ENCODE results near the gene VSTM2L.

VSTM2L gene

GRCh38 chr20:37880726-37881591 lies 22.0 kb upstream of the VSTM2L start:
- Histone ChIP-seq H3K18ac (ENCODE audit: low read length) (no peak overlapping the region), H3K36me3 (ENCODE audit: control insufficient read depth in 1 of 2, insufficient read depth in 2 of 2, low read length in 2 of 2) (no peaks in the 10 kb centered on the region), H3K4me1 (ENCODE audit: control insufficient read depth in 1 of 2, insufficient read depth in 2 of 2, low read length in 2 of 2) (no peaks in the 10 kb centered on the region), H3K27me3 (ENCODE audit: insufficient read depth, low read length) (no peaks in the 10 kb centered on the region), H3K4me2 (ENCODE audit: low read length) (no peak overlapping the region), H3K9me3 (ENCODE audit: insufficient read depth, low read depth, low read length) (no peaks in the 10 kb centered on the region), H3K9ac (ENCODE audit: low read length) (no peak overlapping the region), H3K79me1 (ENCODE audit: low read length) (no peaks in the 10 kb centered on the region), H4K91ac (ENCODE audit: low read depth, low read length) (no peak overlapping the region), H4K8ac (ENCODE audit: low read depth, low read length) (no peak overlapping the region), H3K79me2 (ENCODE audit: control insufficient read depth, insufficient read depth, low read length, poor library complexity) (no peaks in the 10 kb centered on the region), H3K4me3 (ENCODE audit: low read depth, low read length) (no peak overlapping the region), H2BK12ac (ENCODE audit: low read length) (no peak overlapping the region), H2AK5ac (ENCODE audit: low read length) (no peak overlapping the region), H3K14ac (ENCODE audit: low read length) (no peak overlapping the region), H3K27ac (ENCODE audit: low read depth, low read length) (no peak overlapping the region), H2BK120ac (ENCODE audit: insufficient read depth, low read length, poor library complexity) (no peak overlapping the region), H2BK5ac (ENCODE audit: low read depth, low read length, poor library complexity) (no peak overlapping the region), H4K12ac (ENCODE audit: low read depth, low read length) (no peak overlapping the region), H3K23ac (ENCODE audit: low read length) (no peak overlapping the region), H2AFZ (ENCODE audit: insufficient read depth, low read length, poor library complexity) (no peak overlapping the region), H3K4ac (ENCODE audit: low read depth, low read length) (no peak overlapping the region)
- WGBS (ENCODE audit: extremely low coverage, insufficient coverage, insufficient read length) = no CpG with 5 or more reads among the region's 18 CpGs
- peak; percentile 33 to 55 for DNase-seq

- H3K23ac ChIP-seq (ENCODE audit: low read length) = no peak overlapping the region
- H3K14ac ChIP-seq (ENCODE audit: low read length) = no peak overlapping the region
- H3K79me2 ChIP-seq (ENCODE audit: control insufficient read depth, insufficient read depth, low read length, poor library complexity) = no peaks in the 10 kb centered on the region
- no peak overlapping the region for H2AK5ac ChIP-seq (ENCODE audit: low read length)
- WGBS (ENCODE audit: extremely low coverage, insufficient coverage, insufficient read length) = no CpG with 5 or more reads among the region's 22 CpGs
- H2BK120ac ChIP-seq (ENCODE audit: insufficient read depth, low read length, poor library complexity) = no peak overlapping the region
- H3K4me2 ChIP-seq (ENCODE audit: low read length) = no peak overlapping the region
- H3K4me1 ChIP-seq (ENCODE audit: control insufficient read depth in 1 of 2, insufficient read depth in 2 of 2, low read length in 2 of 2) = no peaks in the 10 kb centered on the region
- H3K4ac ChIP-seq (ENCODE audit: low read depth, low read length) = no peak overlapping the region
- H3K27ac ChIP-seq (ENCODE audit: low read depth, low read length) = no peak overlapping the region
- H3K4me3 ChIP-seq (ENCODE audit: low read depth, low read length) = no peak overlapping the region
- no peak overlapping the region for H4K12ac ChIP-seq (ENCODE audit: low read depth, low read length)
- H2AFZ ChIP-seq (ENCODE audit: insufficient read depth, low read length, poor library complexity) = no peak overlapping the region
- no peak overlapping the region for H3K9ac ChIP-seq (ENCODE audit: low read length)
- H3K79me1 ChIP-seq (ENCODE audit: low read length) = no peaks in the 10 kb centered on the region
- no peaks in the 10 kb centered on the region for H3K36me3 ChIP-seq (ENCODE audit: control insufficient read depth in 1 of 2, insufficient read depth in 2 of 2, low read length in 2 of 2)
- no peaks in the 10 kb centered on the region for H3K27me3 ChIP-seq (ENCODE audit: insufficient read depth, low read length)
- DNase-seq = no peak
- H2BK12ac ChIP-seq (ENCODE audit: low read length) = no peak overlapping the region
- H4K8ac ChIP-seq (ENCODE audit: low read depth, low read length) = no peak overlapping the region
- no peak overlapping the region for H4K91ac ChIP-seq (ENCODE audit: low read depth, low read length)
- H3K9me3 ChIP-seq (ENCODE audit: insufficient read depth, low read depth, low read length) = no peaks in the 10 kb centered on the region
- no peak overlapping the region for H3K18ac ChIP-seq (ENCODE audit: low read length)
- H2BK5ac ChIP-seq (ENCODE audit: low read depth, low read length, poor library complexity) = no peak overlapping the region
Observed at GRCh38 chr20:37881601-37882343, 21.2 kb upstream of the VSTM2L start.

- H4K12ac ChIP-seq (ENCODE audit: low read depth, low read length) = no peak overlapping the region
- H3K4me3 ChIP-seq (ENCODE audit: low read depth, low read length) = no peak overlapping the region
- no peaks in the 10 kb centered on the region for H3K36me3 ChIP-seq (ENCODE audit: control insufficient read depth in 1 of 2, insufficient read depth in 2 of 2, low read length in 2 of 2)
- no peak overlapping the region for H3K27ac ChIP-seq (ENCODE audit: low read depth, low read length)
- no peak overlapping the region for H3K23ac ChIP-seq (ENCODE audit: low read length)
- no peak overlapping the region for H3K18ac ChIP-seq (ENCODE audit: low read length)
- H2BK12ac ChIP-seq (ENCODE audit: low read length) = no peak overlapping the region
- no peaks in the 10 kb centered on the region for H3K9me3 ChIP-seq (ENCODE audit: insufficient read depth, low read depth, low read length)
- H3K27me3 ChIP-seq (ENCODE audit: insufficient read depth, low read length) = no peaks in the 10 kb centered on the region
- H2AFZ ChIP-seq (ENCODE audit: insufficient read depth, low read length, poor library complexity) = no peak overlapping the region
- no peak overlapping the region for H3K9ac ChIP-seq (ENCODE audit: low read length)
- no peak overlapping the region for H2BK120ac ChIP-seq (ENCODE audit: insufficient read depth, low read length, poor library complexity)
- H2AK5ac ChIP-seq (ENCODE audit: low read length) = no peak overlapping the region
- no peak overlapping the region for H2BK5ac ChIP-seq (ENCODE audit: low read depth, low read length, poor library complexity)
- no peak overlapping the region for H4K91ac ChIP-seq (ENCODE audit: low read depth, low read length)
- H4K8ac ChIP-seq (ENCODE audit: low read depth, low read length) = no peak overlapping the region
- no peak overlapping the region for H3K4ac ChIP-seq (ENCODE audit: low read depth, low read length)
- H3K4me1 ChIP-seq (ENCODE audit: control insufficient read depth in 1 of 2, insufficient read depth in 2 of 2, low read length in 2 of 2) = no peaks in the 10 kb centered on the region
- no peaks in the 10 kb centered on the region for H3K79me1 ChIP-seq (ENCODE audit: low read length)
- H3K4me2 ChIP-seq (ENCODE audit: low read length) = no peak overlapping the region
- H3K14ac ChIP-seq (ENCODE audit: low read length) = no peak overlapping the region
- no peaks in the 10 kb centered on the region for H3K79me2 ChIP-seq (ENCODE audit: control insufficient read depth, insufficient read depth, low read length, poor library complexity)
- no CpG with 5 or more reads among the region's 16 CpGs for WGBS (ENCODE audit: extremely low coverage, insufficient coverage, insufficient read length)
- no peak for DNase-seq
Observed at GRCh38 chr20:37882961-37883712, 19.8 kb upstream of the VSTM2L start.

- H3K27me3 ChIP-seq (ENCODE audit: insufficient read depth, low read length) = no peaks in the 10 kb centered on the region
- H4K91ac ChIP-seq (ENCODE audit: low read depth, low read length) = no peak overlapping the region
- no peak overlapping the region for H3K9ac ChIP-seq (ENCODE audit: low read length)
- no peak overlapping the region for H4K8ac ChIP-seq (ENCODE audit: low read depth, low read length)
- H2BK12ac ChIP-seq (ENCODE audit: low read length) = no peak overlapping the region
- no peaks in the 10 kb centered on the region for H3K36me3 ChIP-seq (ENCODE audit: control insufficient read depth in 1 of 2, insufficient read depth in 2 of 2, low read length in 2 of 2)
- no peak overlapping the region for H2BK120ac ChIP-seq (ENCODE audit: insufficient read depth, low read length, poor library complexity)
- H3K4me2 ChIP-seq (ENCODE audit: low read length) = no peak overlapping the region
- H3K4ac ChIP-seq (ENCODE audit: low read depth, low read length) = no peak overlapping the region
- H3K4me3 ChIP-seq (ENCODE audit: low read depth, low read length) = no peak overlapping the region
- no peak overlapping the region for H3K27ac ChIP-seq (ENCODE audit: low read depth, low read length)
- no peak overlapping the region for H2AK5ac ChIP-seq (ENCODE audit: low read length)
- H3K14ac ChIP-seq (ENCODE audit: low read length) = no peak overlapping the region
- WGBS (ENCODE audit: extremely low coverage, insufficient coverage, insufficient read length) = no CpG with 5 or more reads among the region's 8 CpGs
- no peak overlapping the region for H3K18ac ChIP-seq (ENCODE audit: low read length)
- H3K23ac ChIP-seq (ENCODE audit: low read length) = no peak overlapping the region
- H3K79me2 ChIP-seq (ENCODE audit: control insufficient read depth, insufficient read depth, low read length, poor library complexity) = no peaks in the 10 kb centered on the region
- H2BK5ac ChIP-seq (ENCODE audit: low read depth, low read length, poor library complexity) = no peak overlapping the region
- DNase-seq = no peak
- peaks cover 2% of the 10 kb centered on the region for H3K9me3 ChIP-seq (ENCODE audit: insufficient read depth, low read depth, low read length)
- H3K4me1 ChIP-seq (ENCODE audit: control insufficient read depth in 1 of 2, insufficient read depth in 2 of 2, low read length in 2 of 2) = no peaks in the 10 kb centered on the region
- no peak overlapping the region for H2AFZ ChIP-seq (ENCODE audit: insufficient read depth, low read length, poor library complexity)
- H4K12ac ChIP-seq (ENCODE audit: low read depth, low read length) = no peak overlapping the region
- H3K79me1 ChIP-seq (ENCODE audit: low read length) = no peaks in the 10 kb centered on the region
Observed at GRCh38 chr20:37885042-37885441, 17.9 kb upstream of the VSTM2L start.
